CD4-positive, alpha-beta T cell treated with Interleukin-17A for 4 hours (primary cell): Measurements from ENCODE around the gene SMARCC1.
"Not testable (repeated sequence)": the region's sequence is repeated elsewhere in the genome, so short reads cannot be mapped to it uniquely, and the experiment has no call there.

ENCODE experiments used
- DNase-seq: peaks from one replicate; pipeline ENCODE4 v3.0.0-alpha.2; 2020; ENCODE audit warnings: mixed read lengths

The SMARCC1 gene

GRCh38 chr3:47781685-47782445 is at the start of gene SMARCC1:
TSS of gene SMARCC1 (minus strand) at chr3:47781893. CDS start at chr3:47781797, 96 bp downstream.
- DNase-seq = peak; percentile 99

- not testable (repeated sequence) for DNase-seq
Measured at GRCh38 chr3:47829482-47829881, 47.8 kb upstream of the SMARCC1 start.

DNA sequence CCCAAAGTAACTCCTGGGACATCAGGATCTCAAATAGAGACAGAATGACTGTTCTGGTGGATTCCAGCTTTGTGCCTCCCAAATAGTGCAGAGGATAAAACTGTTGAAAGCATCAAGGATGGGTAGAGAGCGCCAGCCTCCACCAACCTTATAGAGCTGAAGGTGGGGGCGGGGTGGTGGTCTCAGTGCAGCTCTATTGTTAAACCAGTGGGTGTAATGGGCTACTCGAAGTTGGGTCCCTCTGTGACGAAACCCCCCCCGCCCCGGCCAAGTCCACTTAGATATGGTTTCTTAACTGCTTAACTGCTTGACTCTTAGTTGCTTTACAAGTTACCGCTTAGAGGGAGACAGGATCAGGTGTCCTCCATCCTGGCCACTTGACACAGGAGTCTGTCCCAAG is 43.9 kb upstream of the SMARCC1 start:
- no peak for DNase-seq

GRCh38 chr3:47824541-47825473 is 43.1 kb upstream of the SMARCC1 start:
- peak; percentile 83 for DNase-seq

GRCh38 chr3:47817609-47818008 is 35.9 kb upstream of the SMARCC1 start:
- DNase-seq = no peak

GRCh38 chr3:47813551-47814177 is 32.0 kb upstream of the SMARCC1 start:
- DNase-seq = no peak

DNA sequence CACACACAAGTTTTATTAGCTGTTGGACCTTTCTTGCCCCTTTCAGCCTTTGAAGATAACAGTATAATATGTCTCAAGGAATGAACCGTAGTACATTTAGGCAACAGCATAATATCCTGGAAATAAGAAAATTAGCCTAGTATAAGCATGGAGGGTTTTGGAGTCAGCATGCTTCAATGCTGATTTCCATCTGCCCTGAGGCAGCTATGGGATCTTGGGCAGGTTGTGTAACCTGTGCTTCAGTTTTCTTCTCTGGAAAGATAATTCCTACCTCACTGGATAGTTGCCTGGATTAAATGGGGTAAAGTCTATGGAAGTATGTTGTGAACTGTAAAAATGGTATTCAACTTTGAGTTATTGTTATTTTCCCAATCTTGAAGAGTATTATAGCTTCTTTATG is 22.9 kb upstream of the SMARCC1 start:
- no peak for DNase-seq

GRCh38 chr3:47803480-47804025 is 21.9 kb upstream of the SMARCC1 start:
- no peak for DNase-seq

- DNase-seq = peak; percentile 88
Measured at GRCh38 chr3:47802734-47803479, 21.2 kb upstream of the SMARCC1 start, which contains the start of gene DHX30. TSS of gene DHX30 (plus strand) at chr3:47803138. CDS start at chr3:47810684, 7,546 bp downstream.

DNA sequence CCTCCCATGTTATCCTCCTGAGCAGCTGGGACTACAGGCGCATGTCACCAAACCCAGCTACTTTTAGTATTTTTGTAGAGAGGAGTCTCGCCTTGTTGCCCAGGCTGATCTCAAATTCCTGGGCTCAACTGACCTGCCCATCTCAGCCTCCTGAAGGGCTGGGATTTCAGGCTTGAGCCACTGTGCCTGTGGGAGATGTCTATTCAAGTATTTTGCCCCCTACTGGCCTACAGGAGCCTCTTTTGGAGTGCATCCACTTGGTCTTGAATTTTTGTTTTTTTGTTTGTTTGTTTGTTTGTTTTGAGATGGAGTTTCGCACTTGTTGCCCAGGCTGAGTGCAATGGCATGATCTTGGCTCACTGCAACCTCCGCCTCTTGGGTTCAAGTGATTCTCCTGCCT is 18.0 kb upstream of the SMARCC1 start:
- no peak for DNase-seq

DNA sequence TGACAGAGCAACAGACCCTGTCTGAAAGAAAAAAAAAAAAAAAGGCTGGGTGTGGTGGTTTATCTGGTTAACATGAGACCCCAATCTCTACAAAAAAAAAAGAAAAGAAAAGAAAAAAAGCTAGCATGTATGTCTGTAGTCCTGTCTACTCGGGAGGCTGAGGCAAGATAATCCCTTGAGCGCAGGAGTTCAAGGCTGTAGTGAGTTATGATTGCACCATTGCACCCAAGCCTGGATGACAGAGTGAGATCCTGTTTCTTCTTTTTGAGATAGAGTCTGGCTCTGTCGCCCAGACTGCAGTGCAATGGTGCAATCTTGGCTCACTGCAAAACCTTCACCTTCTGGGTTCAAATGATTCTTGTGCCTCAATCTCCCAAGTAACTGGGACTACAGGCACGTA is 12.9 kb upstream of the SMARCC1 start:
- DNase-seq = no peak

DNA sequence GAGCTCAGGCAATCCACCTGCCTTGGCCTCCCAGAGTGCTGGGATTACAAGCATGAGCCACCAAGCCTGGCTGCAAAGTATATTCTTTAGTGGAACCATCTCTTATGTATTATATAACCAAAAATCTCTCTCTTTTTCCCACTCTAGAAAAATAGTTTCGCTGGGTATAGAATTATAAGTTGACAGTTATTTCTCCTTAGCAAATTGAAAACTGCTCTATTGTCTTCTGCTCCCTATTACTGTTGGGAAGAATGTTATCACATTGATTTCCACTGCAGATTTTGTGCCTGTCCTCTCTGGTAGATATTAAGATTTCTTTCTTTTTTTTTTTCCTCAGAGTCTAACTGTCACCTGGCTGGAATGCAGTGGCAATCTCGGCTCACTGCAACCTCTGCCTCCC is 11.0 kb upstream of the SMARCC1 start:
- no peak for DNase-seq

GRCh38 chr3:47791193-47791855 is 9.6 kb upstream of the SMARCC1 start:
- no peak for DNase-seq

- no peak for DNase-seq
Measured at GRCh38 chr3:47783673-47784072, 2.0 kb upstream of the SMARCC1 start.

- no peak for DNase-seq
Measured at GRCh38 chr3:47782446-47783308, 984 bp upstream of the SMARCC1 start.

GRCh38 chr3:47780741-47781684 is 680 bp downstream of the SMARCC1 start:
- DNase-seq = peak; percentile 69

- no peak for DNase-seq
Measured at GRCh38 chr3:47778746-47779145, 2.9 kb downstream of the SMARCC1 start.

- no peak for DNase-seq
Measured at GRCh38 chr3:47772788-47773187, 8.9 kb downstream of the SMARCC1 start.

- no peak for DNase-seq
Measured at GRCh38 chr3:47772047-47772446, 9.6 kb downstream of the SMARCC1 start.
